ENCODE results near the gene SLC26A8. TPM values are rescaled to one million over a fixed set of nuclear protein-coding genes. Genes with fewer than 3 reads are reported as not detected.

The SLC26A8 gene
- total RNA-seq, 1 experiment from 2014 or later = 0.09 TPM

GRCh38 chr6:35903679-35904078 lies 120.8 kb downstream of the SLC26A8 start:
- no peak overlapping the region for H2BK5ac ChIP-seq (ENCODE audit: insufficient read length, low read length)
- H2AFZ ChIP-seq (ENCODE audit: low read length) = no peak overlapping the region
- no peaks in the 10 kb centered on the region for H3K23me2 ChIP-seq (ENCODE audit: insufficient read length, low read depth, low read length, poor library complexity, severe bottlenecking)
- H3K9me3 Mint-ChIP-seq = peaks cover 6 to 8% of the 10 kb centered on the region in 2 experiments
- H3K27ac Mint-ChIP-seq = no peak overlapping the region
- H3K79me2 ChIP-seq (ENCODE audit: insufficient read depth, low read length) = peaks cover 27% of the 10 kb centered on the region; the same call in 1 of the 2 replicates
- no peak overlapping the region for H3K27ac ChIP-seq (ENCODE audit: insufficient read length, low read depth, low read length)
- no peaks in the 10 kb centered on the region for H3K27me3 ChIP-seq (ENCODE audit: insufficient read depth, low read length)
- no peak overlapping the region for H3K14ac ChIP-seq (ENCODE audit: insufficient read depth, low read length)
- H3K23ac ChIP-seq (ENCODE audit: insufficient read length, low read depth, low read length) = no peak overlapping the region
- H4K20me1 ChIP-seq (ENCODE audit: control insufficient read depth, insufficient read depth, insufficient read length) = no peaks in the 10 kb centered on the region
- no peak overlapping the region for H3K4me3 Mint-ChIP-seq
- H4K5ac ChIP-seq (ENCODE audit: insufficient read length, low read depth, low read length) = no peak overlapping the region
- H3K36me3 Mint-ChIP-seq (ENCODE audit: insufficient read depth in 1 of 3, low read depth in 3 of 3) = peaks cover 29 to 52% (median 37%) of the 10 kb centered on the region in 3 experiments
- H3K4me2 ChIP-seq (ENCODE audit: insufficient read depth, insufficient read length, low read length) = no peak overlapping the region
- H3K79me1 ChIP-seq (ENCODE audit: insufficient read depth, low read depth, low read length, poor library complexity, severe bottlenecking) = peaks cover 20% of the 10 kb centered on the region
- no peak overlapping the region for H3K9ac ChIP-seq (ENCODE audit: extremely low read depth, insufficient read length, low read length)
- H4K91ac ChIP-seq (ENCODE audit: insufficient read length, low read depth, low read length) = no peak overlapping the region
- H3K27me3 Mint-ChIP-seq (ENCODE audit: low read depth) = no peaks in the 10 kb centered on the region
- no peak overlapping the region for H3K18ac ChIP-seq (ENCODE audit: insufficient read length, low read depth, low read length)
- H2AK5ac ChIP-seq (ENCODE audit: insufficient read length, low read length) = no peak overlapping the region
- H2BK15ac ChIP-seq (ENCODE audit: low read depth, low read length) = no peak overlapping the region
- H4K8ac ChIP-seq (replicated peaks; ENCODE audit: insufficient read length, low read depth, low read length) = no peak overlapping the region
- H2BK120ac ChIP-seq (ENCODE audit: low read depth, low read length, poor library complexity, severe bottlenecking) = no peak overlapping the region
- no peak for DNase-seq
- H3K4ac ChIP-seq (ENCODE audit: low read depth, low read length) = no peak overlapping the region
- WGBS (ENCODE audit: extremely low coverage, insufficient read length, low lambda C conversion rate) = no CpG with 5 or more reads among the region's 4 CpGs
- no peak overlapping the region for H3K56ac ChIP-seq (ENCODE audit: insufficient read length, low read depth, low read length)
- no peak overlapping the region for H2BK12ac ChIP-seq (ENCODE audit: insufficient read length, low read depth, low read length)
- no peak for TF ChIP-seq CTCF (conservative IDR thresholded peaks at IDR 0.05)
- no peak overlapping the region for H3T11ph ChIP-seq (ENCODE audit: low read length)
- no peaks in the 10 kb centered on the region for H3K9me3 ChIP-seq (ENCODE audit: control insufficient read depth, low read depth, low read length)
- no peak overlapping the region for H2BK20ac ChIP-seq (ENCODE audit: low read depth, low read length, poor library complexity, severe bottlenecking)
- H3K4me1 ChIP-seq (ENCODE audit: insufficient read depth, low read length) = no peaks in the 10 kb centered on the region
- no peaks in the 10 kb centered on the region; a peak in 1 of 4 replicates for H3K4me1 Mint-ChIP-seq
